GM23338 (cell line): ENCODE data around the gene SGSM1. TPM values are rescaled to one million over a fixed set of nuclear protein-coding genes. Genes with fewer than 3 reads are reported as not detected.

Experiments
- ATAC-seq: fragments of 200-7000 bp; cut with Tn5 transposase; 3 replicates; pipeline ENCODE4 v1.9.1; 2020
- DNase-seq: peaks from one replicate; pipeline ENCODE4 v3.0.0-alpha.2; 2015; ENCODE audit warnings: low spot score
- H2AFZ ChIP-seq: fragments of 200-600 bp; sonication (generic); 2 replicates; pipeline ENCODE4 v1.8.0; 2016; ENCODE audit warnings: antibody characterized with exemption, mild to moderate bottlenecking, moderate library complexity
- H3F3A ChIP-seq: fragments of 200-600 bp; sonication (generic); replicated peaks from 2 replicates; pipeline ENCODE4 v1.8.0; 2017; ENCODE audit warnings: antibody characterized with exemption, mixed run types, low read depth
- H3K27ac ChIP-seq: fragments of 200-600 bp; sonication (generic); 2 replicates; pipeline ENCODE4 v1.6.1; 2016; ENCODE audit warnings: low read depth
- H3K27me3 ChIP-seq: fragments of 200-600 bp; sonication (generic); 2 replicates; pipeline ENCODE4 v1.8.0; 2016; ENCODE audit warnings: mild to moderate bottlenecking, mixed run types, moderate library complexity; ENCODE audit not compliant: insufficient read depth
- H3K36me3 ChIP-seq: fragments of 200-600 bp; sonication (generic); 2 replicates; pipeline ENCODE4 v1.8.0; 2016; ENCODE audit warnings: mild to moderate bottlenecking; ENCODE audit not compliant: insufficient read depth
- H3K4me1 ChIP-seq: fragments of 200-600 bp; sonication (generic); 2 replicates; pipeline ENCODE4 v1.8.0; 2016; ENCODE audit warnings: mild to moderate bottlenecking, moderate library complexity; ENCODE audit not compliant: insufficient read depth
- H3K4me2 ChIP-seq: fragments of 200-600 bp; sonication (generic); 2 replicates; pipeline ENCODE4 v1.7.1; 2017; ENCODE audit warnings: mixed run types
- H3K4me3 ChIP-seq: fragments of 200-600 bp; sonication (generic); 2 replicates; pipeline ENCODE4 v1.6.1; 2016; ENCODE audit warnings: mixed run types
- H3K79me2 ChIP-seq: fragments of 200-600 bp; sonication (generic); replicated peaks from 2 replicates; pipeline ENCODE4 v1.8.0; 2017; ENCODE audit warnings: mild to moderate bottlenecking; ENCODE audit not compliant: insufficient read depth
- H3K9me2 ChIP-seq: fragments of 200-600 bp; sonication (generic); 2 replicates; pipeline ENCODE4 v1.8.0; 2017; ENCODE audit not compliant: insufficient read depth
- H4K20me1 ChIP-seq: fragments of 200-600 bp; sonication (generic); replicated peaks from 2 replicates; pipeline ENCODE4 v1.8.0; 2017; ENCODE audit warnings: mild to moderate bottlenecking; ENCODE audit not compliant: insufficient read depth
- H3K27ac Mint-ChIP-seq: 2 replicates; pipeline ENCODE4 v1.8.0; 2020; ENCODE audit warnings: inconsistent platforms, mild to moderate bottlenecking, moderate library complexity, mixed read lengths
- H3K27me3 Mint-ChIP-seq: 3 replicates; pipeline ENCODE4 v1.8.0; 2022; ENCODE audit warnings: low read depth, mild to moderate bottlenecking, moderate library complexity, mixed read lengths, inconsistent platforms; ENCODE audit not compliant: insufficient read depth, poor library complexity
- H3K36me3 Mint-ChIP-seq: 3 replicates; pipeline ENCODE4 v1.8.0; 2021; ENCODE audit warnings: low read depth, mild to moderate bottlenecking, inconsistent platforms, moderate library complexity, mixed read lengths
- H3K4me1 Mint-ChIP-seq: 3 replicates; pipeline ENCODE4 v1.8.0; 2020; ENCODE audit warnings: mild to moderate bottlenecking, inconsistent platforms, mixed read lengths
- H3K4me3 Mint-ChIP-seq: 3 replicates; pipeline ENCODE4 v1.8.0; 2021; ENCODE audit warnings: moderate library complexity, mild to moderate bottlenecking, inconsistent platforms, mixed read lengths
- H3K9me3 Mint-ChIP-seq: 3 replicates; pipeline ENCODE4 v1.8.0; 2020; ENCODE audit warnings: moderate library complexity, mild to moderate bottlenecking, inconsistent platforms, mixed read lengths
- CREB1 ChIP-seq: fragments of 250-450 bp; sonication (Bioruptor Pico); IDR thresholded peaks from 2 replicates; pipeline ENCODE4 v1.5.0; 2020; ENCODE audit warnings: low read depth, mild to moderate bottlenecking, moderate library complexity
- CTCF ChIP-seq, 2 experiments: fragments of 200-600 bp in 1 of 2; sonication (generic) in 1 of 2; conservative IDR thresholded peaks; 2 replicates each; pipeline versions ENCODE4 v1.5.1 to v1.6.1; 2016 to 2017; ENCODE audit warnings: antibody characterized with exemption in 2 of 2, low read depth in 2 of 2, mild to moderate bottlenecking in 2 of 2, moderate library complexity in 1 of 2
- EZH2 ChIP-seq: fragments of 200-600 bp; sonication (generic); IDR thresholded peaks from one replicate; pipeline ENCODE4 v1.8.0; 2017; ENCODE audit warnings: antibody characterized with exemption, mild to moderate bottlenecking, low read depth; ENCODE audit not compliant: unreplicated experiment
- EZH2phosphoT487 ChIP-seq: fragments of 200-600 bp; sonication (generic); IDR thresholded peaks from one replicate; pipeline ENCODE4 v1.8.1; 2018; ENCODE audit warnings: antibody characterized with exemption; ENCODE audit not compliant: unreplicated experiment
- JUNB ChIP-seq: IDR thresholded peaks from one replicate; pipeline ENCODE4 v1.6.1; 2016; ENCODE audit warnings: antibody characterized with exemption; ENCODE audit not compliant: unreplicated experiment
- NANOG ChIP-seq: IDR thresholded peaks from 2 replicates; pipeline ENCODE4 v1.6.1; 2016; ENCODE audit warnings: antibody characterized with exemption, borderline replicate concordance
- POLR2AphosphoS5 ChIP-seq: IDR thresholded peaks from 2 replicates; pipeline ENCODE4 v1.6.1; 2016; ENCODE audit warnings: antibody characterized with exemption, low read depth
- STAT1 ChIP-seq: IDR thresholded peaks from one replicate; pipeline ENCODE4 v1.6.1; 2016; ENCODE audit warnings: antibody characterized with exemption; ENCODE audit not compliant: unreplicated experiment
- ZNF114 ChIP-seq: fragments of 250-450 bp; sonication (Bioruptor Pico); IDR thresholded peaks from 2 replicates; pipeline ENCODE4 v1.5.0; 2020; ENCODE audit warnings: mild to moderate bottlenecking, moderate library complexity
- ZNF331 ChIP-seq: fragments of 250-450 bp; sonication (Bioruptor Pico); IDR thresholded peaks from 2 replicates; pipeline ENCODE4 v1.5.0; 2020; ENCODE audit warnings: low read depth, mild to moderate bottlenecking, moderate library complexity
- polyA plus RNA-seq: library from polyadenylated mRNA; unstranded; fragments of >200 nt; fragmentation: Nextera tagmentation; extraction: Ambion mirVana; gene quantifications from 2 replicates; pipeline ENCODE4 v1.2.1, GENCODE V29; 2016
- total RNA-seq: library from RNA; depleted of rRNA; stranded (reverse); fragments of >200 nt; shearing (Covaris generic); gene quantifications from 2 replicates; pipeline ENCODE4 v1.2.3, GENCODE V29; 2014
- TF ChIP-seq, protein P1 (sequence below): IDR thresholded peaks from one replicate; pipeline ENCODE4 v1.6.1; 2018; ENCODE audit warnings: antibody characterized with exemption; ENCODE audit not compliant: unreplicated experiment
- TF ChIP-seq, protein P2 (sequence below): fragments of 250-450 bp; sonication (Bioruptor Pico); IDR thresholded peaks from 2 replicates; pipeline ENCODE4 v1.5.0; 2020; ENCODE audit warnings: mild to moderate bottlenecking, moderate library complexity
- TF ChIP-seq, protein P3 (sequence below): IDR thresholded peaks from 2 replicates; pipeline ENCODE4 v1.6.1; 2016; ENCODE audit warnings: antibody characterized with exemption

SGSM1 gene
- total and polyA plus RNA-seq, 2 experiments from 2014 or later: 4.7 to 5.4 TPM

DNA sequence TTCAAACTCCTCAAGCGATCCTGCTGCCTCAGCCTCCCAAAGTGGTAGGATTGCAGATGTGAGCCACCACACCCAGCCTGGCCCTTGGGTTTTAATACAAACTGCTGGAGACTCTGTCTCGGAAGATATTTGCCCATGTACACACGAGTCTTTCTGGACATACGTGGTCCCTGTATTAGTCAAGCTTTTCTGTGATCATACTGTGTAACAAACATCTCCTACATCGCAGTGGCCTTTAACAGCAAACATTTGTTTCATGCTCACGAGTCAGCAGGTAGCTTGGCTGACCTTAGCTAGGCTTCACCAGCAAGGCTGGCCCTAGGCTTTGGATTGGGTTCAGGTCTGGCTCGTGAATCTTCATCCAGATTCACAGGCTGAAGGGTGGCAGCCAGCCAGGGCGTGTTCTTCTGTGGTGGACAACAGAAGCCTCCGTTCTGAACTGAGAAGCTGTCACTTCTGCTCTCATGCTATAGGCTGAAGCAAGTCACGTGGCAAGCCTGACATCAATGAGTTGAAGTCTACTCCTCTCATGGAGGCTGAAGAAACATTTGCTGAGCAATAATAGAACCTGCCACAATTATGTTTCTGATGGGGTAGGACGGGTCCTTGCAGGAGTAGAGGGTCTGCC, 155.3 kb downstream of the SGSM1 start:
- H3K9me3 Mint-ChIP-seq: no peaks in the 10 kb centered on the region
- peaks cover 8% of the 10 kb centered on the region for H3K4me1 Mint-ChIP-seq
- H3K27me3 ChIP-seq: no peaks in the 10 kb centered on the region
- H4K20me1 ChIP-seq: no peaks in the 10 kb centered on the region
- peaks cover 3% of the 10 kb centered on the region for H3K27me3 Mint-ChIP-seq
- H3K4me1 ChIP-seq: no peaks in the 10 kb centered on the region
- H3K27ac Mint-ChIP-seq: no peak overlapping the region; the same call in 1 of the 2 replicates
- no peaks in the 10 kb centered on the region for H3F3A ChIP-seq
- no peak overlapping the region; the same call in 1 of the 2 replicates for H3K27ac ChIP-seq
- no peaks in the 10 kb centered on the region for H3K9me2 ChIP-seq
- ATAC-seq (no peak), DNase-seq (no peak)
- TF ChIP-seq, protein P1, sequence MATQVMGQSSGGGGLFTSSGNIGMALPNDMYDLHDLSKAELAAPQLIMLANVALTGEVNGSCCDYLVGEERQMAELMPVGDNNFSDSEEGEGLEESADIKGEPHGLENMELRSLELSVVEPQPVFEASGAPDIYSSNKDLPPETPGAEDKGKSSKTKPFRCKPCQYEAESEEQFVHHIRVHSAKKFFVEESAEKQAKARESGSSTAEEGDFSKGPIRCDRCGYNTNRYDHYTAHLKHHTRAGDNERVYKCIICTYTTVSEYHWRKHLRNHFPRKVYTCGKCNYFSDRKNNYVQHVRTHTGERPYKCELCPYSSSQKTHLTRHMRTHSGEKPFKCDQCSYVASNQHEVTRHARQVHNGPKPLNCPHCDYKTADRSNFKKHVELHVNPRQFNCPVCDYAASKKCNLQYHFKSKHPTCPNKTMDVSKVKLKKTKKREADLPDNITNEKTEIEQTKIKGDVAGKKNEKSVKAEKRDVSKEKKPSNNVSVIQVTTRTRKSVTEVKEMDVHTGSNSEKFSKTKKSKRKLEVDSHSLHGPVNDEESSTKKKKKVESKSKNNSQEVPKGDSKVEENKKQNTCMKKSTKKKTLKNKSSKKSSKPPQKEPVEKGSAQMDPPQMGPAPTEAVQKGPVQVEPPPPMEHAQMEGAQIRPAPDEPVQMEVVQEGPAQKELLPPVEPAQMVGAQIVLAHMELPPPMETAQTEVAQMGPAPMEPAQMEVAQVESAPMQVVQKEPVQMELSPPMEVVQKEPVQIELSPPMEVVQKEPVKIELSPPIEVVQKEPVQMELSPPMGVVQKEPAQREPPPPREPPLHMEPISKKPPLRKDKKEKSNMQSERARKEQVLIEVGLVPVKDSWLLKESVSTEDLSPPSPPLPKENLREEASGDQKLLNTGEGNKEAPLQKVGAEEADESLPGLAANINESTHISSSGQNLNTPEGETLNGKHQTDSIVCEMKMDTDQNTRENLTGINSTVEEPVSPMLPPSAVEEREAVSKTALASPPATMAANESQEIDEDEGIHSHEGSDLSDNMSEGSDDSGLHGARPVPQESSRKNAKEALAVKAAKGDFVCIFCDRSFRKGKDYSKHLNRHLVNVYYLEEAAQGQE: no peak
- no peak for TF ChIP-seq ZNF114 (CRISPR knock-in tag)
- TF ChIP-seq, protein P2, sequence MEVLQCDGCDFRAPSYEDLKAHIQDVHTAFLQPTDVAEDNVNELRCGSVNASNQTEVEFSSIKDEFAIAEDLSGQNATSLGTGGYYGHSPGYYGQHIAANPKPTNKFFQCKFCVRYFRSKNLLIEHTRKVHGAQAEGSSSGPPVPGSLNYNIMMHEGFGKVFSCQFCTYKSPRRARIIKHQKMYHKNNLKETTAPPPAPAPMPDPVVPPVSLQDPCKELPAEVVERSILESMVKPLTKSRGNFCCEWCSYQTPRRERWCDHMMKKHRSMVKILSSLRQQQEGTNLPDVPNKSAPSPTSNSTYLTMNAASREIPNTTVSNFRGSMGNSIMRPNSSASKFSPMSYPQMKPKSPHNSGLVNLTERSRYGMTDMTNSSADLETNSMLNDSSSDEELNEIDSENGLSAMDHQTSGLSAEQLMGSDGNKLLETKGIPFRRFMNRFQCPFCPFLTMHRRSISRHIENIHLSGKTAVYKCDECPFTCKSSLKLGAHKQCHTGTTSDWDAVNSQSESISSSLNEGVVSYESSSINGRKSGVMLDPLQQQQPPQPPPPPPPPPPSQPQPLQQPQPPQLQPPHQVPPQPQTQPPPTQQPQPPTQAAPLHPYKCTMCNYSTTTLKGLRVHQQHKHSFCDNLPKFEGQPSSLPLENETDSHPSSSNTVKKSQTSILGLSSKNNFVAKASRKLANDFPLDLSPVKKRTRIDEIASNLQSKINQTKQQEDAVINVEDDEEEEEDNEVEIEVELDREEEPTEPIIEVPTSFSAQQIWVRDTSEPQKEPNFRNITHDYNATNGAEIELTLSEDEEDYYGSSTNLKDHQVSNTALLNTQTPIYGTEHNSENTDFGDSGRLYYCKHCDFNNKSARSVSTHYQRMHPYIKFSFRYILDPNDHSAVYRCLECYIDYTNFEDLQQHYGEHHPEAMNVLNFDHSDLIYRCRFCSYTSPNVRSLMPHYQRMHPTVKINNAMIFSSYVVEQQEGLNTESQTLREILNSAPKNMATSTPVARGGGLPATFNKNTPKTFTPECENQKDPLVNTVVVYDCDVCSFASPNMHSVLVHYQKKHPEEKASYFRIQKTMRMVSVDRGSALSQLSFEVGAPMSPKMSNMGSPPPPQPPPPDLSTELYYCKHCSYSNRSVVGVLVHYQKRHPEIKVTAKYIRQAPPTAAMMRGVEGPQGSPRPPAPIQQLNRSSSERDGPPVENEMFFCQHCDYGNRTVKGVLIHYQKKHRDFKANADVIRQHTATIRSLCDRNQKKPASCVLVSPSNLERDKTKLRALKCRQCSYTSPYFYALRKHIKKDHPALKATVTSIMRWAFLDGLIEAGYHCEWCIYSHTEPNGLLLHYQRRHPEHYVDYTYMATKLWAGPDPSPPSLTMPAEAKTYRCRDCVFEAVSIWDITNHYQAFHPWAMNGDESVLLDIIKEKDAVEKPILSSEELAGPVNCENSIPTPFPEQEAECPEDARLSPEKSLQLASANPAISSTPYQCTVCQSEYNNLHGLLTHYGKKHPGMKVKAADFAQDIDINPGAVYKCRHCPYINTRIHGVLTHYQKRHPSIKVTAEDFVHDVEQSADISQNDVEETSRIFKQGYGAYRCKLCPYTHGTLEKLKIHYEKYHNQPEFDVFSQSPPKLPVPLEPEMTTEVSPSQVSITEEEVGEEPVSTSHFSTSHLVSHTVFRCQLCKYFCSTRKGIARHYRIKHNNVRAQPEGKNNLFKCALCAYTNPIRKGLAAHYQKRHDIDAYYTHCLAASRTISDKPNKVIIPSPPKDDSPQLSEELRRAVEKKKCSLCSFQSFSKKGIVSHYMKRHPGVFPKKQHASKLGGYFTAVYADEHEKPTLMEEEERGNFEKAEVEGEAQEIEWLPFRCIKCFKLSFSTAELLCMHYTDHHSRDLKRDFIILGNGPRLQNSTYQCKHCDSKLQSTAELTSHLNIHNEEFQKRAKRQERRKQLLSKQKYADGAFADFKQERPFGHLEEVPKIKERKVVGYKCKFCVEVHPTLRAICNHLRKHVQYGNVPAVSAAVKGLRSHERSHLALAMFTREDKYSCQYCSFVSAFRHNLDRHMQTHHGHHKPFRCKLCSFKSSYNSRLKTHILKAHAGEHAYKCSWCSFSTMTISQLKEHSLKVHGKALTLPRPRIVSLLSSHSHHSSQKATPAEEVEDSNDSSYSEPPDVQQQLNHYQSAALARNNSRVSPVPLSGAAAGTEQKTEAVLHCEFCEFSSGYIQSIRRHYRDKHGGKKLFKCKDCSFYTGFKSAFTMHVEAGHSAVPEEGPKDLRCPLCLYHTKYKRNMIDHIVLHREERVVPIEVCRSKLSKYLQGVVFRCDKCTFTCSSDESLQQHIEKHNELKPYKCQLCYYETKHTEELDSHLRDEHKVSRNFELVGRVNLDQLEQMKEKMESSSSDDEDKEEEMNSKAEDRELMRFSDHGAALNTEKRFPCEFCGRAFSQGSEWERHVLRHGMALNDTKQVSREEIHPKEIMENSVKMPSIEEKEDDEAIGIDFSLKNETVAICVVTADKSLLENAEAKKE: no peak
- TF ChIP-seq, protein P3, sequence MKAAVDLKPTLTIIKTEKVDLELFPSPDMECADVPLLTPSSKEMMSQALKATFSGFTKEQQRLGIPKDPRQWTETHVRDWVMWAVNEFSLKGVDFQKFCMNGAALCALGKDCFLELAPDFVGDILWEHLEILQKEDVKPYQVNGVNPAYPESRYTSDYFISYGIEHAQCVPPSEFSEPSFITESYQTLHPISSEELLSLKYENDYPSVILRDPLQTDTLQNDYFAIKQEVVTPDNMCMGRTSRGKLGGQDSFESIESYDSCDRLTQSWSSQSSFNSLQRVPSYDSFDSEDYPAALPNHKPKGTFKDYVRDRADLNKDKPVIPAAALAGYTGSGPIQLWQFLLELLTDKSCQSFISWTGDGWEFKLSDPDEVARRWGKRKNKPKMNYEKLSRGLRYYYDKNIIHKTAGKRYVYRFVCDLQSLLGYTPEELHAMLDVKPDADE: no peak
- TF ChIP-seq EZH2: no peak
- TF ChIP-seq JUNB: no peak
- TF ChIP-seq EZH2phosphoT487: no peak
- TF ChIP-seq NANOG: no peak
- TF ChIP-seq CTCF (conservative IDR thresholded peaks at IDR 0.05; ENCODE audit: low read depth in 2 of 2): no peak
- TF ChIP-seq STAT1: no peak
- no peak for TF ChIP-seq ZNF331 (CRISPR knock-in tag)
- no peak for TF ChIP-seq CREB1 (CRISPR knock-in tag)
- TF ChIP-seq POLR2AphosphoS5: no peak
- no peak overlapping the region for H3K4me2 ChIP-seq
- peaks cover 7% of the 10 kb centered on the region; the same call in 2 of the 3 replicates for H3K36me3 Mint-ChIP-seq
- H3K4me3 ChIP-seq: no peak overlapping the region
- peaks cover 80% of the 10 kb centered on the region for H3K79me2 ChIP-seq
- H2AFZ ChIP-seq: no peak overlapping the region
- H3K4me3 Mint-ChIP-seq: no peak overlapping the region
- H3K36me3 ChIP-seq: no peaks in the 10 kb centered on the region
